Caco-2 (cell line): Measurements from ENCODE around the gene NR6A1. TPM values are rescaled to one million over a fixed set of nuclear protein-coding genes. Genes with fewer than 3 reads are reported as not detected.

ENCODE experiments used
- BruUV-seq: library from RNA; stranded (reverse); fragments of 400-500 nt; replicated peaks from 2 replicates; lab custom pipeline; 2021; lab: Mats Ljungman, UMichigan
- CTCF ChIA-PET: fragments of 300-600 bp; sonication (Branson Sonifier 250); formaldehyde crosslinking; loops from one replicate; lab custom pipeline; 2022; ENCODE audit warnings: antibody characterized with exemption; lab: Charles Lee
- POLR2A ChIA-PET: fragments of 300-600 bp; sonication (Branson Sonifier 250); formaldehyde crosslinking; loops from one replicate; lab custom pipeline; 2022; ENCODE audit warnings: antibody characterized with exemption; lab: Charles Lee
- DNase-seq, 2 experiments: peaks; one replicate each; pipeline versions ENCODE4 v3.0.0 to v3.0.0-alpha.2; 2020 to 2022
- H3K27me3 ChIP-seq: replicated peaks from 2 replicates; pipeline ENCODE4 v1.6.0; 2011; ENCODE audit warnings: low read length; ENCODE audit not compliant: control insufficient read depth, insufficient read depth
- H3K36me3 ChIP-seq: 2 replicates; pipeline ENCODE4 v1.5.1; 2011; ENCODE audit warnings: low read length; ENCODE audit not compliant: control insufficient read depth, insufficient read depth
- H3K4me1 ChIP-seq: fragments of 250-450 bp; sonication (Bioruptor Pico); 2 replicates; pipeline ENCODE4 v1.5.1; 2020; ENCODE audit warnings: mild to moderate bottlenecking
- H3K4me3 ChIP-seq: 2 replicates; pipeline ENCODE4 v1.5.1; 2011; ENCODE audit warnings: low read depth, mild to moderate bottlenecking, control low read depth, low read length
- H3K9me3 ChIP-seq: fragments of 250-450 bp; sonication (Bioruptor Pico); 2 replicates; pipeline ENCODE4 v1.5.1; 2020; ENCODE audit warnings: mild to moderate bottlenecking, moderate library complexity
- H3K27ac Mint-ChIP-seq: one replicate; pipeline ENCODE4 v1.8.0; 2022; ENCODE audit warnings: mixed read lengths; ENCODE audit not compliant: unreplicated experiment
- H3K27me3 Mint-ChIP-seq: one replicate; pipeline ENCODE4 v1.8.0; 2022; ENCODE audit warnings: mixed read lengths; ENCODE audit not compliant: insufficient read depth, unreplicated experiment
- H3K36me3 Mint-ChIP-seq: one replicate; pipeline ENCODE4 v1.8.0; 2022; ENCODE audit warnings: mild to moderate bottlenecking, mixed read lengths; ENCODE audit not compliant: insufficient read depth, unreplicated experiment
- H3K4me1 Mint-ChIP-seq: one replicate; pipeline ENCODE4 v1.8.0; 2022; ENCODE audit warnings: low read depth, mixed read lengths; ENCODE audit not compliant: unreplicated experiment
- H3K4me3 Mint-ChIP-seq: one replicate; pipeline ENCODE4 v1.8.0; 2022; ENCODE audit warnings: mild to moderate bottlenecking, moderate library complexity, mixed read lengths; ENCODE audit not compliant: unreplicated experiment
- H3K9me3 Mint-ChIP-seq: one replicate; pipeline ENCODE4 v1.8.0; 2022; ENCODE audit warnings: mixed read lengths; ENCODE audit not compliant: unreplicated experiment
- CTCF ChIP-seq, 2 experiments: fragments of 200-600 bp in 1 of 2; IDR thresholded peaks; 1 replicate in 1 of 2; 2 replicates in 1 of 2; pipeline versions ENCODE4 v1.5.1 to v1.8.0; 2011 to 2022; ENCODE audit warnings: antibody characterized with exemption in 1 of 2, control low read depth in 1 of 2, inconsistent platforms in 1 of 2, low read depth in 1 of 2, low read length in 1 of 2, mild to moderate bottlenecking in 1 of 2, moderate library complexity in 1 of 2; ENCODE audit not compliant: insufficient read depth in 1 of 2, severe bottlenecking in 1 of 2, unreplicated experiment in 1 of 2
- intact Hi-C: fragments of 100-400 bp; cut with micrococcal nuclease; formaldehyde crosslinking; loops from one replicate; pipeline ENCODE4 v1.10.0; 2022; ENCODE audit not compliant: unreplicated experiment
- total RNA-seq: library from RNA; stranded (reverse); gene quantifications from 2 replicates; pipeline ENCODE4 v1.2.3, GENCODE V29; 2022

Gene NR6A1
- total RNA-seq, 1 experiment from 2014 or later: 33.6 TPM

DNA sequence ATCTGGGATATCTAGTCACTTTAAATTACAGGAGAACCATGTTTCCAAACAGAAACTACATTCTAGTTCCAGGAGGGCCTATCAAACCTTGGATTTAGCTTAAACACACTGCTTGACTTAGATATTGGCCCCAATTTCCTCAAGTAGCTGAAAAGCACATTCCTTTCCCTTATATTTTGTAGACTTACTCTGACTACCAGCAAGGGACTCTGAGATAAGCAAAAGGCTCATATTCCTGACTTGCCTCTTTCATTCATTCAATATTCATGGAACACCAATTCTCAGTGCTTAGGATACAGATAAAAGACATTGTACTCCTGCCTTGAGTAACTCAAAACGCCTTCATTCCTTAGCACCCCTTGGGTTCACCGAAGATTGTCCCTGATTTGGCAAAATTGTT, 11.8 kb downstream of the NR6A1 start:
- intact Hi-C loops: no loop called here
- Mint-ChIP-seq H3K9me3 (no peaks in the 10 kb centered on the region), H3K4me3 (no peak overlapping the region), H3K4me1 (peaks cover 30% of the 10 kb centered on the region), H3K36me3 (no peaks in the 10 kb centered on the region), H3K27me3 (no peaks in the 10 kb centered on the region), H3K27ac (no peak overlapping the region)
- no TSS peak for BruUV-seq
- no peak for TF ChIP-seq CTCF (IDR thresholded peaks at IDR 0.05; ENCODE audit: insufficient read depth in 1 of 2, low read depth in 1 of 2, low read length in 1 of 2, severe bottlenecking in 1 of 2, unreplicated experiment in 1 of 2)
- Histone ChIP-seq H3K4me3 (no peak overlapping the region), H3K4me1 (peaks cover 14% of the 10 kb centered on the region; the same call in 1 of the 2 replicates), H3K36me3 (no peaks in the 10 kb centered on the region), H3K27me3 (no peaks in the 10 kb centered on the region), H3K9me3 (no peaks in the 10 kb centered on the region)
- ChIA-PET CTCF (no interaction called here), POLR2A (no interaction called here)
- DNase-seq: no peak

- Histone ChIP-seq H3K36me3 (no peaks in the 10 kb centered on the region), H3K9me3 (no peaks in the 10 kb centered on the region), H3K27me3 (no peaks in the 10 kb centered on the region), H3K4me3 (no peak overlapping the region), H3K4me1 (peaks cover 14% of the 10 kb centered on the region; the same call in 1 of the 2 replicates)
- no peak overlapping the region for H3K27ac Mint-ChIP-seq
- no peaks in the 10 kb centered on the region for H3K36me3 Mint-ChIP-seq
- no peaks in the 10 kb centered on the region for H3K27me3 Mint-ChIP-seq
- H3K9me3 Mint-ChIP-seq: no peaks in the 10 kb centered on the region
- BruUV-seq: no TSS peak
- intact Hi-C loops: no loop called here
- DNase-seq: no peak
- ChIA-PET POLR2A (no interaction called here), CTCF (no interaction called here)
- H3K4me1 Mint-ChIP-seq: peaks cover 30% of the 10 kb centered on the region
- TF ChIP-seq CTCF (IDR thresholded peaks at IDR 0.05; ENCODE audit: insufficient read depth in 1 of 2, low read depth in 1 of 2, low read length in 1 of 2, severe bottlenecking in 1 of 2, unreplicated experiment in 1 of 2): no peak
- H3K4me3 Mint-ChIP-seq: no peak overlapping the region
These were observed 12.4 kb downstream of the NR6A1 start for GRCh38 chr9:124758691-124759090.

GRCh38 chr9:124758061-124758460, 13.1 kb downstream of the NR6A1 start:
- no peak for TF ChIP-seq CTCF (IDR thresholded peaks at IDR 0.05; ENCODE audit: insufficient read depth in 1 of 2, low read depth in 1 of 2, low read length in 1 of 2, severe bottlenecking in 1 of 2, unreplicated experiment in 1 of 2)
- Mint-ChIP-seq H3K4me1 (peaks cover 30% of the 10 kb centered on the region), H3K4me3 (no peak overlapping the region), H3K9me3 (no peaks in the 10 kb centered on the region), H3K36me3 (no peaks in the 10 kb centered on the region), H3K27ac (no peak overlapping the region), H3K27me3 (no peaks in the 10 kb centered on the region)
- no peaks in the 10 kb centered on the region for H3K9me3 ChIP-seq
- intact Hi-C loops: no loop called here
- no TSS peak for BruUV-seq
- ChIA-PET CTCF (no interaction called here), POLR2A (no interaction called here)
- no peak overlapping the region for H3K4me3 ChIP-seq
- H3K36me3 ChIP-seq: no peaks in the 10 kb centered on the region
- DNase-seq: no peak
- no peaks in the 10 kb centered on the region for H3K27me3 ChIP-seq
- peaks cover 14% of the 10 kb centered on the region; the same call in 1 of the 2 replicates for H3K4me1 ChIP-seq
